Suprapubic skin (tissue), 4 donors: Measurements from ENCODE around the gene CDH13. TPM values are rescaled to one million over a fixed set of nuclear protein-coding genes. Genes with fewer than 3 reads are reported as not detected.

Experiments used
- DNase-seq, 2 donors: peaks; one replicate each; pipeline ENCODE4 v3.0.0-alpha.2; 2019; ENCODE audit warnings: low spot score in 2 of 2
- H3K27ac ChIP-seq: fragments of 200-600 bp; sonication (generic); one replicate; pipeline ENCODE4 v1.5.1; 2019
- H3K27me3 ChIP-seq: fragments of 200-600 bp; sonication (generic); one replicate; pipeline ENCODE4 v1.5.1; 2019
- H3K36me3 ChIP-seq: fragments of 200-600 bp; sonication (generic); one replicate; pipeline ENCODE4 v1.5.1; 2019
- H3K4me1 ChIP-seq: fragments of 200-600 bp; sonication (generic); one replicate; pipeline ENCODE4 v1.5.1; 2019
- H3K4me3 ChIP-seq: fragments of 200-600 bp; sonication (generic); one replicate; pipeline ENCODE4 v1.5.1; 2019; ENCODE audit warnings: mild to moderate bottlenecking
- H3K9me3 ChIP-seq: fragments of 200-600 bp; sonication (generic); one replicate; pipeline ENCODE4 v1.5.1; 2019
- CTCF ChIP-seq, 2 donors: fragments of 200-600 bp in 1 of 2; fragments of 450-650 bp in 1 of 2; sonication (generic) in 1 of 2; IDR thresholded peaks; one replicate each; pipeline ENCODE4 v1.5.1; 2016 to 2019; ENCODE audit warnings: antibody characterized with exemption in 2 of 2, mild to moderate bottlenecking in 1 of 2, moderate library complexity in 1 of 2
- EP300 ChIP-seq: sonication (generic); formaldehyde crosslinking; IDR thresholded peaks from one replicate; pipeline ENCODE4 v1.6.1; 2017; ENCODE audit warnings: antibody characterized with exemption
- POLR2A ChIP-seq, 2 donors: fragments of 450-650 bp; IDR thresholded peaks; one replicate each; pipeline ENCODE4 v1.6.1; 2017; ENCODE audit warnings: antibody characterized with exemption in 2 of 2, mild to moderate bottlenecking in 2 of 2, moderate library complexity in 2 of 2
- POLR2AphosphoS5 ChIP-seq, 3 donors: sonication (generic); formaldehyde crosslinking; IDR thresholded peaks; one replicate each; pipeline ENCODE4 v1.6.1; 2017; ENCODE audit warnings: antibody characterized with exemption in 3 of 3
- WGBS: methylation state at CpG from one replicate; pipeline ENCODE4 v1.1.5; 2018; 5-methylcytosine and 5-hydroxymethylcytosine counted together
- total RNA-seq, 4 donors: library from RNA; depleted of rRNA; stranded (reverse); fragments of >200 nt; gene quantifications; one replicate each; pipeline ENCODE4 v1.1.0, GENCODE V29; 2016

Gene CDH13
- total RNA-seq, 4 donors from 2014 or later = 90.4 to 176 (median 139) TPM

- Histone ChIP-seq H3K4me3 (no peak overlapping the region), H3K27ac (no peak overlapping the region), H3K36me3 (no peaks in the 10 kb centered on the region), H3K4me1 (peaks cover 13% of the 10 kb centered on the region), H3K27me3 (no peaks in the 10 kb centered on the region), H3K9me3 (no peaks in the 10 kb centered on the region)
- no peak for DNase-seq
- WGBS = 93% methylated on average over 9 of the region's 9 CpGs
- TF ChIP-seq CTCF (IDR thresholded peaks at IDR 0.05) (no peak), POLR2AphosphoS5 (IDR thresholded peaks at IDR 0.05) (no peak), EP300 (no peak), POLR2A (IDR thresholded peaks at IDR 0.05) (no peak)
These were observed 1150.2 kb downstream of the CDH13 start for GRCh38 chr16:83776944-83777343.

DNA sequence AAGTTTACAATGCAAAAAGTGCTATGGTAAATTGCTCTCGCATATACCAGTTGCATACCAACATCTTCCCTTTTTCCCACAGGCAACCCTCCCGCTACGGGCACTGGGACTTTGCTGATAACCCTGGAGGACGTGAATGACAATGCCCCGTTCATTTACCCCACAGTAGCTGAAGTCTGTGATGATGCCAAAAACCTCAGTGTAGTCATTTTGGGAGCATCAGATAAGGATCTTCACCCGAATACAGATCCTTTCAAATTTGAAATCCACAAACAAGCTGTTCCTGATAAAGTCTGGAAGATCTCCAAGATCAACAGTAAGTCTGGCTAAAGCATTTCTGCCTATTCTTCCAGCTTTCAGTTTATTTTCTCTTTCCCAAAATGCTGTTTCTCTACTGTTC, 1153.1 kb downstream of the CDH13 start:
- TF ChIP-seq EP300 = no peak
- TF ChIP-seq POLR2A (IDR thresholded peaks at IDR 0.05) = no peak
- no peak for TF ChIP-seq POLR2AphosphoS5 (IDR thresholded peaks at IDR 0.05)
- TF ChIP-seq CTCF (IDR thresholded peaks at IDR 0.05) = no peak
- Histone ChIP-seq H3K36me3 (no peaks in the 10 kb centered on the region), H3K27ac (no peak overlapping the region), H3K4me3 (no peak overlapping the region), H3K9me3 (no peaks in the 10 kb centered on the region), H3K4me1 (peaks cover 13% of the 10 kb centered on the region), H3K27me3 (no peaks in the 10 kb centered on the region)
- WGBS = 14% methylated on average over 6 of the region's 6 CpGs
- DNase-seq = no peak

- H3K27me3 ChIP-seq = no peaks in the 10 kb centered on the region
- no peak for DNase-seq
- TF ChIP-seq EP300 (no peak), POLR2AphosphoS5 (IDR thresholded peaks at IDR 0.05) (no peak), POLR2A (IDR thresholded peaks at IDR 0.05) (no peak), CTCF (IDR thresholded peaks at IDR 0.05) (no peak)
- 100% methylated on average over 2 of the region's 2 CpGs for WGBS
- no peak overlapping the region for H3K4me3 ChIP-seq
- H3K36me3 ChIP-seq = no peaks in the 10 kb centered on the region
- peaks cover 2% of the 10 kb centered on the region for H3K4me1 ChIP-seq
- H3K27ac ChIP-seq = no peak overlapping the region
- H3K9me3 ChIP-seq = no peaks in the 10 kb centered on the region
These were observed 1158.7 kb downstream of the CDH13 start for GRCh38 chr16:83785455-83785854.

- Histone ChIP-seq H3K4me1 (no peaks in the 10 kb centered on the region), H3K27ac (no peak overlapping the region), H3K36me3 (no peaks in the 10 kb centered on the region), H3K27me3 (no peaks in the 10 kb centered on the region), H3K9me3 (no peaks in the 10 kb centered on the region), H3K4me3 (no peak overlapping the region)
- 91% methylated on average over 8 of the region's 8 CpGs for WGBS
- TF ChIP-seq POLR2AphosphoS5 (IDR thresholded peaks at IDR 0.05) (no peak), EP300 (no peak), CTCF (IDR thresholded peaks at IDR 0.05) (no peak), POLR2A (IDR thresholded peaks at IDR 0.05) (no peak)
- DNase-seq = no peak
These were observed 1163.1 kb downstream of the CDH13 start for GRCh38 chr16:83789642-83790401.

GRCh38 chr16:83791916-83792315, 1165.1 kb downstream of the CDH13 start:
- TF ChIP-seq CTCF (IDR thresholded peaks at IDR 0.05) (no peak), EP300 (no peak), POLR2AphosphoS5 (IDR thresholded peaks at IDR 0.05) (no peak), POLR2A (IDR thresholded peaks at IDR 0.05) (no peak)
- Histone ChIP-seq H3K36me3 (no peaks in the 10 kb centered on the region), H3K27me3 (no peaks in the 10 kb centered on the region), H3K4me1 (no peaks in the 10 kb centered on the region), H3K27ac (no peak overlapping the region), H3K4me3 (no peak overlapping the region), H3K9me3 (no peaks in the 10 kb centered on the region)
- 96% methylated on average over 10 of the region's 10 CpGs for WGBS
- DNase-seq = no peak
